ENCODE data around the gene TOR1AIP2.
"Not testable (repeated sequence)": the region's sequence is repeated elsewhere in the genome, so short reads cannot be mapped to it uniquely, and the experiment has no call there.

Gene TOR1AIP2

DNA sequence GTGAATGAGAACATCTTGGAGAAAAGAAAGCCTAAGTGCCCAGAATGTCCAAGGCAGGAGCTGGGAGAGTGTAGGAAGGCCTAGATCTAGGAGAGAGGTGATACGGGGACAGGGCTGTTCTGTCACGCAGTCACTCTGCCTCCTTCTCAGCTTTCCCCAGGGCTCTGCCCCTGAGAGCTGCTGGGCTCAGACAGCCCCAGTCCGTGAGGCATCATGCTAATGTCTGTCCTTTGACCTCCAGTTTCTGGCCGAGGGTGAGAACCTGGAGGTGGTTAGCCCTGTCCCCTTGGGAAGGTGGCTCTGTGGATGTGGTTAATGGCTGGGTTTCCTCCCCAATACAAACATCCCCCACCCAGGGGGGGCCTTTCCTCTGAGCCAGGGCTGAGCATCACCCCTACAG is 71.3 kb downstream of the TOR1AIP2 start:
- no peak for DNase-seq (ENCODE audit: extremely low read depth, low read depth)
- TF ChIP-seq, protein P1, sequence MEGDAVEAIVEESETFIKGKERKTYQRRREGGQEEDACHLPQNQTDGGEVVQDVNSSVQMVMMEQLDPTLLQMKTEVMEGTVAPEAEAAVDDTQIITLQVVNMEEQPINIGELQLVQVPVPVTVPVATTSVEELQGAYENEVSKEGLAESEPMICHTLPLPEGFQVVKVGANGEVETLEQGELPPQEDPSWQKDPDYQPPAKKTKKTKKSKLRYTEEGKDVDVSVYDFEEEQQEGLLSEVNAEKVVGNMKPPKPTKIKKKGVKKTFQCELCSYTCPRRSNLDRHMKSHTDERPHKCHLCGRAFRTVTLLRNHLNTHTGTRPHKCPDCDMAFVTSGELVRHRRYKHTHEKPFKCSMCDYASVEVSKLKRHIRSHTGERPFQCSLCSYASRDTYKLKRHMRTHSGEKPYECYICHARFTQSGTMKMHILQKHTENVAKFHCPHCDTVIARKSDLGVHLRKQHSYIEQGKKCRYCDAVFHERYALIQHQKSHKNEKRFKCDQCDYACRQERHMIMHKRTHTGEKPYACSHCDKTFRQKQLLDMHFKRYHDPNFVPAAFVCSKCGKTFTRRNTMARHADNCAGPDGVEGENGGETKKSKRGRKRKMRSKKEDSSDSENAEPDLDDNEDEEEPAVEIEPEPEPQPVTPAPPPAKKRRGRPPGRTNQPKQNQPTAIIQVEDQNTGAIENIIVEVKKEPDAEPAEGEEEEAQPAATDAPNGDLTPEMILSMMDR (IDR thresholded peaks at IDR 0.05; ENCODE audit: low read depth, low read length) = no peak

DNA sequence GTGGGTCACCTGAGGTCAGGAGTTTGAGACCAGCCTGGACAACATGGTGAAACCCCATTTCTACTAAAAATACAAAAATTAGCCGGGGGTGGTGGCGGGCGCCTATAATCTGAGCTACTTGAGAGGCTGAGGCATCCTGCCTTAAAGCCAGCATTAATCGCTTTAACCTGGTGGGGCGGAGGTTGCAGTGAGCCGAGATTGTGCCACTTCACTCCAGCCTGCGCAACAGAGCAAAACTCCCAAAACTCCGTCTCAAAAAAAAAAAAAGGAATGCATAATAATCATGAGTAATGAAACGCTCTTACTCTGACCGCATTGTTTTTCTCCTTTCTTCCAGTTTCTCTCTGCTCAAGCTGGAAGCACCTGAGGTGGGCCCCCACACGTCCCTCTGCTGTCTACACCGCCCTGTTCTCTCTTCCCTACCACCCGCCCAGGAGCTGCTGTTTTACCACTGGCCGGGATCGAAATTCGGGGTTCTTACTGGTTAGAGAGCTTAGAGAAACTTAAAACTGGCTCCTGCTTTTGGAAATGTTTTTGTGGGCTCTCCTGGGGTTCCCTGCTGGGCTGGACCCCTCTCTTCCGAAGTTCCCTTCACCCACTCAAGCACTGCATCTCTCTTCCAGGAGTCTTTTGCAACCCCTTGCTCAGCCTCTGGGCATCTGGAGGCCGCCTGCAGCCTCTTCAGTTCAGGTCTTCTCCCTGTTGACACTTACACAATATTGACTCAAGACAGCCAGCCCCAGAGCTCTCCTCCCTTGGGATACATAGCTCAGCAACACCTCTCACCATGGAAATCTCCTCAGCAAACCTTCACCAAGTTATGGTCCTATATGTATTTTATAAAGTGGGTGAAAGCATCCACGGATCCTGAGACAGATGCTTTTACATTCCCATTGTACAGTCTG is 72.1 kb downstream of the TOR1AIP2 start:
- TF ChIP-seq, protein P1 (IDR thresholded peaks at IDR 0.05; ENCODE audit: low read depth, low read length) = no peak
- no peak for DNase-seq (ENCODE audit: extremely low read depth, low read depth)

DNA sequence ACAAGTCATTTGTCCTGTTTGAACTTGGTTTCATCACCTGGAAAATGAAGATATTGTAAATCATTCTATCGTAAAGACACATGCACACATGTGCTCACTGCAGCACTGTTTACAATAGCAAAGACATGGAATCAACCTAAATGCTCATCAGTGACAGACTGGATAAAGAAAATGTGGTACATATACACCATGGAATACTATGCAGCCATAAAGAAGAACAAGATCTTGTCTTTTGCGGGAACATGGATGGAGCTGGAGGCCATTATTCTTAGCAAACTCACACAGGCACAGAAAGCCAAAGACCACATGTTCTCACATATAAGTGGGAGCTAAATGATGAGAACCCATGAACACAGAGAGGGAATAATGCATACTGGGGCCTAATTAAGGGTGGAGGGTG is 73.2 kb downstream of the TOR1AIP2 start:
- not testable (repeated sequence) for DNase-seq (ENCODE audit: extremely low read depth, low read depth)

DNA sequence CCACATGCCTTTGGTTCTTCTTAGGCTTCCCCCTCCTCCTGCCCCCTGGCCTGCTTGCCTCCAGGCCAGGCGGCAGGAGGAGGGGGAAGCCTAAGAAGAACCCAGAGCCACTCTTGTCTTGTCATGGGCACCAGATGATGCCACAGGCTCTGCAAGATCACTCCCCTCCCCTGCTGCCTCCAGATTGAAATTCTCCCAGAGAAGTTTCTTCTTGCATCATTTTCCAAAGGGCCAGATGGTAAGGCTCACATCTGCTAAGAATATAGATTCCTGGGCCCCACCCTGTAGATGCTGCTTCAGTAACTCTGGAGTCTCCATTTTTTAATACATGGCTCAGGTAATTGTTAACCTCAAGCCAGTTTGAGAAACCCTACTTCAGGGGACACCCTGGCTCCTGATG is 73.7 kb downstream of the TOR1AIP2 start:
- no peak for DNase-seq (ENCODE audit: extremely low read depth, low read depth)

DNA sequence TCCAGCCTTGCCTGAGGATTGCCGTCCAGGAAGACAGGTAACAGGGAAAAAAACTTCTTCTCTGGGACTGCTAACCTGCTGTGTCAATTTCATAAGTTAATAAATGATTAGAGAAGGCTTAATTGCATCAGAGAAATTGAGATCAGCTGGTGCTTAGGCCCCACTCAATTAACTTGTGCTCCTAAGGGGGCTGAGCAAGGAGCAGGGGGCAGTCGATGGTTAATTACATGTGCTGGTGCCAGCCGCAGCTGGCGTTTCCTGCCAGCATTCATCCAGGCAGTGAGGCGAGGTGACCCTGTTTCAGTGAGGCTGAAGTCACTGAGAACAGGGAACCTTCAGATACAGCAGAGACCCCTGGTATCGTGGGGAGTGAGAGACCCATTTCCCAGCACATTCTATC is 74.5 kb downstream of the TOR1AIP2 start:
- no peak for DNase-seq (ENCODE audit: extremely low read depth, low read depth)
- TF ChIP-seq, protein P1 (IDR thresholded peaks at IDR 0.05; ENCODE audit: low read depth, low read length) = no peak

More for the DNA sequence above, 73.7 kb downstream of the TOR1AIP2 start:
- TF ChIP-seq, protein P1 (IDR thresholded peaks at IDR 0.05; ENCODE audit: low read depth, low read length) = no peak

DNA sequence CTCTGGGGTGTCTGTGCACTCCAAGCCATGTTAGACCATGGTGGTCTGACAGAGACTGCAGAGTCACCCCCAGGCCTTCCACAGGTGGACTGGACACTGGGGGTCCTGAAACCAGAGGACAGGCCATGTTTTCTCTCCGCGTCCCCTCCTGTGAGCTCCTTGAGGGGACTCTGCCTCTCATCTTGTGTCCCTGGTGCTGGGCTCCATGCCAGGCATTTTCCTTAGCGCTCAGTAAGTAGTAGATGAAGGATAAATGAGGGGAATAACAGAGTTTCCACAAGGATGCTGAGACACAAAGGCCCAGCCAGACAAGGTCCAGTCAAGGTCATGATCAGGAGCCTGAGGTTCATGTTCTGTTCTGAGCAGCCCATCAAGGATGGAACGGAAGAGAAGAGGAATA is 77.1 kb downstream of the TOR1AIP2 start:
- TF ChIP-seq, protein P1 (IDR thresholded peaks at IDR 0.05; ENCODE audit: low read depth, low read length) = no peak
- no peak for DNase-seq (ENCODE audit: extremely low read depth, low read depth)

DNA sequence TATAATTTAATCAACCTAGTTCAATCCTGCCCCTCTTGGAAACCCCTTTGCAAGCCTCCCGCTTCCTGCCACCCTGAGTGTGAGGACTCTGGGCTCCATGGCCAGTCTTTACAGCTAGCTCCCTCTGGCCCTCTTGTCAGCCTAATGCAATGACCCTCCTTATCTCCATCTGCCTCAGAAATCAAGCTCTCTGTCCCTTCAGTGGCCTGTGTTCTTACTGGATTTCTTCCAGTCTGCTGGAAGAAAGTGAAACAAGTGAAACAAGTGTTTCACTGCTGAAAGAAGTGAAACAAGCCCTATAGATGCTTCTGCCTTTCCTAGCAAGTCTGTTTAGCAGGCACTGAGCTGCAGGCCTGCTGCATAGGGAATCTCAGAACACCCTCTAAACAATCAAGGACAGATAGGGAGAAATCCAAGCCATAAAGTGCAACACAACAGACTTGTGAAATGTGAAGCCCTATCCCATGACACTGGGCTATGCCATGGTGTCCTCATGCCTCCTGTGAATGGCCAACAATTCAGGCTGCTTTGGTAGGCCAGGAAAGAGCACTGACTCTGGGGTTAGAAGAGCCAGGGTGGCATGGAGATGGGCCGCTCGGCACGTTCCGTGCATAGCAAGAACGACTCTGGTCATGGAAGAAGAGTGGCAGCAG is 78.6 kb downstream of the TOR1AIP2 start:
- TF ChIP-seq, protein P1 (IDR thresholded peaks at IDR 0.05; ENCODE audit: low read depth, low read length) = no peak
- DNase-seq (ENCODE audit: extremely low read depth, low read depth) = no peak

Measured in AG09319 (cell line).